Hepatocyte (in vitro differentiated cells): Measurements from ENCODE around the gene SORD.

Experiments
- CTCF ChIP-seq: fragments of 200-600 bp; sonication (generic); IDR thresholded peaks from 2 replicates; pipeline ENCODE4 v1.5.1; 2016; ENCODE audit warnings: antibody characterized with exemption, mild to moderate bottlenecking; ENCODE audit not compliant: poor library complexity
- EZH2 ChIP-seq: fragments of 200-600 bp; sonication (generic); IDR thresholded peaks from 2 replicates; pipeline ENCODE4 v1.6.1; 2016; ENCODE audit warnings: antibody characterized with exemption, mild to moderate bottlenecking, borderline replicate concordance
- EZH2phosphoT487 ChIP-seq: fragments of 200-600 bp; sonication (generic); IDR thresholded peaks from one replicate; pipeline ENCODE4 v1.6.1; 2018; ENCODE audit warnings: antibody characterized with exemption, mild to moderate bottlenecking, low read depth, moderate library complexity; ENCODE audit not compliant: unreplicated experiment, severe bottlenecking

GRCh38 chr15:45101749-45102148, 78.8 kb downstream of the SORD start:
- TF ChIP-seq CTCF (no peak), EZH2 (no peak), EZH2phosphoT487 (no peak)
